Measurements from ENCODE around the gene IFNA17. TPM values are rescaled to one million over a fixed set of nuclear protein-coding genes. Genes with fewer than 3 reads are reported as not detected.
"Not testable (repeated sequence)": the region's sequence is repeated elsewhere in the genome, so short reads cannot be mapped to it uniquely, and the experiment has no call there.

Gene IFNA17
- total RNA-seq, 1 experiment from 2014 or later, result not detected

DNA sequence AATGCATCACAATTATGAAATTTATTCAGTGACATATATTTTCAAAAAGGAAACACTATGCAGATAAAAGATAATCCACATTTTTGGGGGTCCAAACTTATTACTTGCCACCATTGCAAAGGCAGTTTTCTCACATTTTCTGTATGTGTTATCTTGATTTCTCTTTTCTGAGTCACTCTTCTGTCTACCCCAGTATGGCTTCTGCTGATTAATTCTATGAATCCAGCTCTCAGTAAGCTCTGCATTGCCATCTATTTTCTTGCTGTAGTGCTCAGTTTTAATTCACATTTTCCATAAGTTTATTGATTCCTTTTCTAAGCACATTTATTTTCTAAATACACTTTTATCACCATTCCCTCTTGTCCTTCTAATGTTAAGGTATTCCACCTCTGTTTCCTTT is 22.8 kb downstream of the IFNA17 start (continued):
- TF ChIP-seq EZH2phosphoT487 (IDR thresholded peaks at IDR 0.05; ENCODE audit: borderline replicate concordance) (no peak), ZFX (IDR thresholded peaks at IDR 0.05) (no peak), CBX3 (IDR thresholded peaks at IDR 0.05; ENCODE audit: low read depth) (no peak)

DNA sequence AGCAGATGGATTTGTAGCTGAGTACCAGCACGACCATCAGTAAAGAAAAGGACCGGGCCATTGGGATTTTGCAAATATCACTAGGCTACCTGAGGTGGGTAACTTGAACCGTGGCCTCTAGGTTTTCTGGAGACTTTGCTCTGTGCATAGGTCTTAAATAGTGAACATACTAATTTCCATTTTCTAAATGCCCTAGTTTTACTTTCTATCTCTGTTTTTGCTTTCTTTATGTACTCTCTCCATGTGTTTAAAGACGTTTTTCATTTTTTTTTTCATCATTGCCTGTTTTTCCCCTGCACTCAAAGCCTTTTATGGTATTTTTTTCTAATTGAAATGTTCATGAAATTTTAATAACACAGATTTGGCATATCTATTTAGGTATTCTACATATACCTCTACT is 25.9 kb downstream of the IFNA17 start, which contains the start of gene IFNA7:
TSS of gene IFNA7 (minus strand) at position 101 of the 400 bp plus-strand sequence. CDS start at position 61, 40 bp downstream.
- H3K9me3 ChIP-seq (ENCODE audit: control insufficient read depth in 1 of 2, insufficient read depth in 1 of 2, low read depth in 1 of 2, low read length in 2 of 2); intact Hi-C loops (cut with micrococcal nuclease); ATAC-seq; H3K4me1 ChIP-seq (ENCODE audit: control insufficient read depth in 1 of 2, insufficient read depth in 2 of 2, low read length in 2 of 2); H3K4me2 ChIP-seq (ENCODE audit: low read length); DNase-seq (ENCODE audit: low read depth, low spot score); H3K9ac ChIP-seq (ENCODE audit: low read length); H3K27me3 ChIP-seq (ENCODE audit: insufficient read depth, low read length); H3K27ac ChIP-seq (ENCODE audit: low read depth, low read length); CTCF ChIA-PET; H3K4me3 ChIP-seq (replicated peaks in 1 of 2; ENCODE audit: low read depth in 1 of 2, low read length in 2 of 2); H3K9me2 ChIP-seq (ENCODE audit: insufficient read depth); H4K20me1 ChIP-seq (ENCODE audit: insufficient read depth); H2AFZ ChIP-seq (ENCODE audit: low read depth, low read length, poor library complexity, severe bottlenecking); RAD21 ChIA-PET (ENCODE audit: low non-redundant PET in 1 of 2, low total read pairs in 2 of 2, uncharacterized antibody in 2 of 2, unreplicated experiment in 2 of 2); H3K36me3 ChIP-seq (ENCODE audit: control insufficient read depth in 1 of 2, insufficient read depth in 2 of 2, low read length in 2 of 2); H3K79me2 ChIP-seq (ENCODE audit: insufficient read depth, low read length); POLR2A ChIA-PET; BruUV-seq (replicated peaks): not testable (repeated sequence)

DNA sequence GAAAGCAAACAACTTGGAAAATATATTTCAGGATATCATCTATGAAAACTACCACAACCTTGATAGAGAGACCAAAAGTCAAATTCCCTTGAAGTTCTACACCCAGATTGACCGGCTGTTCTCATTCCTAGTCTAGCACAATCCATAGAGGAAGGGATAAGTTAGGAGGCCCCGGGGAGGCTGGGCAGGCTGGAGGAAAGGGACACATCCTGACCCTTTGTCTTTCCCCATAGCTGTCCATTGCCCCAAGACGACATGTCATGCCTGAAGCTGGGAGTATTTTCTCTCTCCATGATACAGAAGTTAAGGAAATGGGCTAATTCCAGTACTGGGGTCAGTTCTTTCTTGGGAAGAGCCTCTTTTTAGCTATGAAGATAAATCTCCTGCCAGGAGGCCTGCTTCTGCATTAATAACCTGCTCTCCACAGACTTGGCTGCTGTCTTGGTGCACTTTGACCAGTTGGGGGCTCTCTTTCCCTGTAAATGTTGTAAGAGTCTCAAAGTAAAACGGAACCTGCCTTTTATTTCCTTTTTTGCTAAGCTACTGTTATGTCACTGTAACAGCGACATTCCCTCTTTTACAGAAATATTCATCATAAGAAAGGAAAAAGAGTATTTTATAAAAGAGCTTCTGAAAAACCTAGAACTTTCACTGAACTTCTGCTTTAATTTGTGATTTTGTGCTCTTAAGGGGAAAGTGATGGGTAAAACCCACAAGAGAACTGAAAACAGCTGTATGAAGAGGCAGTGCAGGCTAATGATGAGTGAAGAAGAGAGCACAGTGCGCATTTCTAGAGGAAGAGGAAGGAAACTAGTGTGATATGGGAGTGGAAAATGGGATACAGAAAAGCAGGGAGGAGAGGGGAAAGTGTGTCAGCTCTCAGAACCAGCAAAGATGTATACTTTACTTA is 32.9 kb downstream of the IFNA17 start:
- not testable (repeated sequence) for H4K20me1 ChIP-seq (ENCODE audit: insufficient read depth); H3K9me3 ChIP-seq (ENCODE audit: control insufficient read depth in 1 of 2, insufficient read depth in 1 of 2, low read depth in 1 of 2, low read length in 2 of 2); H3K9ac ChIP-seq (ENCODE audit: low read length); H3K4me3 ChIP-seq (replicated peaks in 1 of 2; ENCODE audit: low read depth in 1 of 2, low read length in 2 of 2); H3K9me2 ChIP-seq (ENCODE audit: insufficient read depth); BruUV-seq (replicated peaks); H3K27ac ChIP-seq (ENCODE audit: low read depth, low read length); H3K4me1 ChIP-seq (ENCODE audit: control insufficient read depth in 1 of 2, insufficient read depth in 2 of 2, low read length in 2 of 2); H3K36me3 ChIP-seq (ENCODE audit: control insufficient read depth in 1 of 2, insufficient read depth in 2 of 2, low read length in 2 of 2); H3K79me2 ChIP-seq (ENCODE audit: insufficient read depth, low read length); H3K27me3 ChIP-seq (ENCODE audit: insufficient read depth, low read length)
- ATAC-seq, result peak; percentile 98
- CTCF ChIA-PET, result interaction anchor here (0.6 to 2.1 kb wide), 25 partner anchors 10 to 947 kb away, joined by 3 to 24 read pairs (median 4); partner anchors contain the start of gene IFNA14
- RAD21 ChIA-PET (ENCODE audit: low non-redundant PET in 1 of 2, low total read pairs in 2 of 2, uncharacterized antibody in 2 of 2, unreplicated experiment in 2 of 2), result interaction anchor here in 1 of 2 experiments (0.6 kb wide), 1 partner anchor 18 kb away, joined by 3 read pairs; no protein-coding TSS in a partner anchor
- intact Hi-C loops (cut with micrococcal nuclease), result loop anchor here (5.0 kb wide), 1 partner anchor 592 kb away; no protein-coding TSS in a partner anchor
- TF ChIP-seq, protein P1, sequence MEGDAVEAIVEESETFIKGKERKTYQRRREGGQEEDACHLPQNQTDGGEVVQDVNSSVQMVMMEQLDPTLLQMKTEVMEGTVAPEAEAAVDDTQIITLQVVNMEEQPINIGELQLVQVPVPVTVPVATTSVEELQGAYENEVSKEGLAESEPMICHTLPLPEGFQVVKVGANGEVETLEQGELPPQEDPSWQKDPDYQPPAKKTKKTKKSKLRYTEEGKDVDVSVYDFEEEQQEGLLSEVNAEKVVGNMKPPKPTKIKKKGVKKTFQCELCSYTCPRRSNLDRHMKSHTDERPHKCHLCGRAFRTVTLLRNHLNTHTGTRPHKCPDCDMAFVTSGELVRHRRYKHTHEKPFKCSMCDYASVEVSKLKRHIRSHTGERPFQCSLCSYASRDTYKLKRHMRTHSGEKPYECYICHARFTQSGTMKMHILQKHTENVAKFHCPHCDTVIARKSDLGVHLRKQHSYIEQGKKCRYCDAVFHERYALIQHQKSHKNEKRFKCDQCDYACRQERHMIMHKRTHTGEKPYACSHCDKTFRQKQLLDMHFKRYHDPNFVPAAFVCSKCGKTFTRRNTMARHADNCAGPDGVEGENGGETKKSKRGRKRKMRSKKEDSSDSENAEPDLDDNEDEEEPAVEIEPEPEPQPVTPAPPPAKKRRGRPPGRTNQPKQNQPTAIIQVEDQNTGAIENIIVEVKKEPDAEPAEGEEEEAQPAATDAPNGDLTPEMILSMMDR (IDR thresholded peaks at IDR 0.05 in 2 of 3, conservative IDR thresholded peaks at IDR 0.05 in 1 of 3; ENCODE audit: borderline replicate concordance in 1 of 3, insufficient read depth in 1 of 3, low read depth in 2 of 3, low read length in 2 of 3), result peak; percentile 36 to 70 (median 60); a peak in 5 of 6 replicates
- TF ChIP-seq RAD21 (IDR thresholded peaks at IDR 0.05; ENCODE audit: low read depth), result peak; percentile 71
- Histone ChIP-seq H2AFZ (ENCODE audit: low read depth, low read length, poor library complexity, severe bottlenecking) (peak overlapping the region; percentile 60), H3K4me2 (ENCODE audit: low read length) (peak overlapping the region; percentile 45)
- POLR2A ChIA-PET, result interaction anchor here (0.6 to 1.2 kb wide), 2 partner anchors 18 to 325 kb away, joined by 4 to 6 read pairs; no protein-coding TSS in a partner anchor
- DNase-seq (ENCODE audit: low read depth, low spot score), result peak; percentile 8

DNA sequence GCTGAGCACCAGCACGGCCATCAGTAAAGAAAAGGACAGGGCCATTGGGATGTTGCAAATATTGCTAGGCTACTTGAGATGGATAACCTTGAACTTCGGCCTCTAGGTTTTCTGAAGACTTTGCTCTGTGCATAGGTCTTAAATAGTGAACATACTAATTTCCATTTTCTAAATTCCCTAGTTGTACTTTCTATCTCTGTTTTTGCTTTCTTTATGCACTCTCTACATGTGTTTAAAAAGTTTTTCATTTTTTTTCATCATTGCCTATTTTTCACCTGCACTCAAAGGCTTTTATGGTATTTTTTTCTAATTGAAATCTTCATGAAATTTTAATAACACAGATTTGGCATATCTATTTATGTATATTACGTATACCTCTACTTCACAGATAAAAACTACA is 40.5 kb downstream of the IFNA17 start, which contains the start of gene IFNA4:
TSS of gene IFNA4 (minus strand) at position 101 of the 400 bp plus-strand sequence. CDS start at position 45, 56 bp downstream.
- POLR2A ChIA-PET; H2AFZ ChIP-seq (ENCODE audit: low read depth, low read length, poor library complexity, severe bottlenecking); H3K27me3 ChIP-seq (ENCODE audit: insufficient read depth, low read length); RAD21 ChIA-PET (ENCODE audit: low non-redundant PET in 1 of 2, low total read pairs in 2 of 2, uncharacterized antibody in 2 of 2, unreplicated experiment in 2 of 2); H3K79me2 ChIP-seq (ENCODE audit: insufficient read depth, low read length); H3K9me3 ChIP-seq (ENCODE audit: control insufficient read depth in 1 of 2, insufficient read depth in 1 of 2, low read depth in 1 of 2, low read length in 2 of 2); ATAC-seq; DNase-seq (ENCODE audit: low read depth, low spot score); H3K36me3 ChIP-seq (ENCODE audit: control insufficient read depth in 1 of 2, insufficient read depth in 2 of 2, low read length in 2 of 2); intact Hi-C loops (cut with micrococcal nuclease); H3K9me2 ChIP-seq (ENCODE audit: insufficient read depth); H3K4me2 ChIP-seq (ENCODE audit: low read length); BruUV-seq (replicated peaks); H3K4me3 ChIP-seq (replicated peaks in 1 of 2; ENCODE audit: low read depth in 1 of 2, low read length in 2 of 2); H4K20me1 ChIP-seq (ENCODE audit: insufficient read depth); CTCF ChIA-PET; H3K9ac ChIP-seq (ENCODE audit: low read length); H3K27ac ChIP-seq (ENCODE audit: low read depth, low read length); H3K4me1 ChIP-seq (ENCODE audit: control insufficient read depth in 1 of 2, insufficient read depth in 2 of 2, low read length in 2 of 2): not testable (repeated sequence)
